ENCODE results near the gene MRPS34.

MRPS34 gene

GRCh38 chr16:1768061-1768766 lies 4.7 kb downstream of the MRPS34 start:
- Histone ChIP-seq H2AFZ (ENCODE audit: low read length) (no peak overlapping the region), H3K27me3 (replicated peaks; ENCODE audit: insufficient read depth, low read length) (no peaks in the 10 kb centered on the region), H3K79me2 (ENCODE audit: low read length) (peaks cover 20% of the 10 kb centered on the region), H3K9me2 (replicated peaks; ENCODE audit: insufficient read depth, low read length) (no peaks in the 10 kb centered on the region), H3K9me3 (replicated peaks; ENCODE audit: insufficient read depth, low read length) (no peaks in the 10 kb centered on the region), H3K4me3 (ENCODE audit: low read length) (no peak overlapping the region), H3K9ac (ENCODE audit: low read length) (no peak overlapping the region), H3K4me1 (ENCODE audit: low read length) (no peaks in the 10 kb centered on the region), H3K4me2 (ENCODE audit: low read depth, low read length) (no peak overlapping the region), H3K27ac (ENCODE audit: low read length) (no peak overlapping the region), H4K20me1 (ENCODE audit: insufficient read depth, low read length) (no peaks in the 10 kb centered on the region), H3K36me3 (replicated peaks; ENCODE audit: insufficient read depth, low read length) (no peaks in the 10 kb centered on the region), H3F3A (ENCODE audit: insufficient read depth, low read length) (peaks cover 13% of the 10 kb centered on the region)
- TF ChIP-seq CTCF (IDR thresholded peaks at IDR 0.05; ENCODE audit: low read length) (no peak), EZH2phosphoT487 (IDR thresholded peaks at IDR 0.05; ENCODE audit: low read length) (no peak), EZH2 (optimal IDR thresholded peaks at IDR 0.05; ENCODE audit: low read depth, low read length) (no peak)
- no peak for DNase-seq

GRCh38 chr16:1767116-1767994 lies 5.6 kb downstream of the MRPS34 start:
- Histone ChIP-seq H3K27me3 (replicated peaks; ENCODE audit: insufficient read depth, low read length) (no peaks in the 10 kb centered on the region), H3K4me2 (ENCODE audit: low read depth, low read length) (no peak overlapping the region), H3K9me2 (replicated peaks; ENCODE audit: insufficient read depth, low read length) (no peaks in the 10 kb centered on the region), H3K4me3 (ENCODE audit: low read length) (no peak overlapping the region), H3K4me1 (ENCODE audit: low read length) (no peaks in the 10 kb centered on the region), H3K36me3 (replicated peaks; ENCODE audit: insufficient read depth, low read length) (no peaks in the 10 kb centered on the region), H3K79me2 (ENCODE audit: low read length) (peaks cover 12% of the 10 kb centered on the region), H4K20me1 (ENCODE audit: insufficient read depth, low read length) (no peaks in the 10 kb centered on the region), H2AFZ (ENCODE audit: low read length) (no peak overlapping the region), H3K9me3 (replicated peaks; ENCODE audit: insufficient read depth, low read length) (no peaks in the 10 kb centered on the region), H3F3A (ENCODE audit: insufficient read depth, low read length) (peaks cover 7% of the 10 kb centered on the region), H3K9ac (ENCODE audit: low read length) (no peak overlapping the region), H3K27ac (ENCODE audit: low read length) (no peak overlapping the region)
- no peak for TF ChIP-seq CTCF (IDR thresholded peaks at IDR 0.05; ENCODE audit: low read length)
- no peak for TF ChIP-seq EZH2 (optimal IDR thresholded peaks at IDR 0.05; ENCODE audit: low read depth, low read length)
- no peak for TF ChIP-seq EZH2phosphoT487 (IDR thresholded peaks at IDR 0.05; ENCODE audit: low read length)
- no peak for DNase-seq

- Histone ChIP-seq H3K36me3 (replicated peaks; ENCODE audit: insufficient read depth, low read length) (no peaks in the 10 kb centered on the region), H2AFZ (ENCODE audit: low read length) (no peak overlapping the region), H4K20me1 (ENCODE audit: insufficient read depth, low read length) (no peaks in the 10 kb centered on the region)
These were observed 6.2 kb downstream of the MRPS34 start for GRCh38 chr16:1766701-1767100.

More at GRCh38 chr16:1766701-1767100, 6.2 kb downstream of the MRPS34 start:
- H3K4me2 ChIP-seq (ENCODE audit: low read depth, low read length) = no peak overlapping the region
- H3K27me3 ChIP-seq (replicated peaks; ENCODE audit: insufficient read depth, low read length) = no peaks in the 10 kb centered on the region
- H3K4me3 ChIP-seq (ENCODE audit: low read length) = no peak overlapping the region
- no peaks in the 10 kb centered on the region for H3K9me2 ChIP-seq (replicated peaks; ENCODE audit: insufficient read depth, low read length)
- peaks cover under 1% of the 10 kb centered on the region for H3F3A ChIP-seq (ENCODE audit: insufficient read depth, low read length)
- TF ChIP-seq EZH2phosphoT487 (IDR thresholded peaks at IDR 0.05; ENCODE audit: low read length) = no peak
- TF ChIP-seq CTCF (IDR thresholded peaks at IDR 0.05; ENCODE audit: low read length) = no peak
- TF ChIP-seq EZH2 (optimal IDR thresholded peaks at IDR 0.05; ENCODE audit: low read depth, low read length) = no peak
- H3K27ac ChIP-seq (ENCODE audit: low read length) = no peak overlapping the region
- no peaks in the 10 kb centered on the region for H3K4me1 ChIP-seq (ENCODE audit: low read length)
- H3K9me3 ChIP-seq (replicated peaks; ENCODE audit: insufficient read depth, low read length) = no peaks in the 10 kb centered on the region
- peaks cover 6% of the 10 kb centered on the region for H3K79me2 ChIP-seq (ENCODE audit: low read length)
- DNase-seq = no peak
- no peak overlapping the region for H3K9ac ChIP-seq (ENCODE audit: low read length)
